Keratinocyte (primary cell): ENCODE results near the gene TEKT2. TPM values are rescaled to one million over a fixed set of nuclear protein-coding genes. Genes with fewer than 3 reads are reported as not detected.

Experiments used
- DNase-seq: peaks from one replicate; pipeline ENCODE4 v3.0.0-alpha.2; 2011; ENCODE audit warnings: low read depth, missing footprints, low spot score
- FAIRE-seq: peaks from 2 replicates; lab custom pipeline; 2011; peaks lifted over from hg19 to GRCh38; lab: Jason Lieb, UNC
- H2AFZ ChIP-seq: 2 replicates; pipeline ENCODE4 v1.6.0; 2012; ENCODE audit warnings: low read length, control low read depth, inconsistent platforms; ENCODE audit not compliant: control insufficient read depth
- H3K27ac ChIP-seq: 2 replicates; pipeline ENCODE4 v1.5.1; 2011; ENCODE audit warnings: low read length; ENCODE audit not compliant: control insufficient read depth, insufficient read depth
- H3K27me3 ChIP-seq: 3 replicates; pipeline ENCODE4 v1.6.0; 2011; ENCODE audit warnings: low read length; ENCODE audit not compliant: control insufficient read depth, insufficient read depth; ENCODE audit errors: extremely low read depth
- H3K36me3 ChIP-seq, 2 experiments: 2 replicates in 1 of 2; 3 replicates in 1 of 2; pipeline ENCODE4 v1.5.1; 2011; ENCODE audit warnings: low read length in 2 of 2, mild to moderate bottlenecking in 1 of 2; ENCODE audit not compliant: control insufficient read depth in 2 of 2, insufficient read depth in 2 of 2; ENCODE audit errors: extremely low read depth in 1 of 2
- H3K4me1 ChIP-seq: 3 replicates; pipeline ENCODE4 v1.5.1; 2011; ENCODE audit warnings: low read length; ENCODE audit not compliant: control insufficient read depth, insufficient read depth; ENCODE audit errors: extremely low read depth
- H3K4me2 ChIP-seq: 3 replicates; pipeline ENCODE4 v1.6.0; 2011; ENCODE audit warnings: low read depth, low read length; ENCODE audit not compliant: control insufficient read depth, insufficient read depth; ENCODE audit errors: extremely low read depth
- H3K4me3 ChIP-seq, 3 experiments: fragments of 200-600 bp in 1 of 3; sonication (generic) in 1 of 3; 2 replicates in 2 of 3; 3 replicates in 1 of 3; pipeline ENCODE4 v1.5.1; 2011 to 2016; ENCODE audit warnings: low read length in 3 of 3, mild to moderate bottlenecking in 3 of 3, control low read depth in 2 of 3, inconsistent platforms in 1 of 3, low read depth in 1 of 3, mixed read lengths in 1 of 3, mixed run types in 1 of 3, moderate library complexity in 1 of 3; ENCODE audit not compliant: control insufficient read depth in 2 of 3, insufficient read depth in 2 of 3; ENCODE audit errors: extremely low read depth in 1 of 3
- H3K79me2 ChIP-seq: 2 replicates; pipeline ENCODE4 v1.6.0; 2012; ENCODE audit warnings: low read length; ENCODE audit not compliant: control insufficient read depth, insufficient read depth
- H3K9ac ChIP-seq: 3 replicates; pipeline ENCODE4 v1.6.0; 2011; ENCODE audit warnings: low read length; ENCODE audit not compliant: control insufficient read depth, insufficient read depth; ENCODE audit errors: extremely low read depth
- H3K9me1 ChIP-seq: 3 replicates; pipeline ENCODE4 v1.6.0; 2011; ENCODE audit warnings: low read length; ENCODE audit not compliant: control insufficient read depth, insufficient read depth; ENCODE audit errors: extremely low read depth
- H3K9me3 ChIP-seq: 2 replicates; pipeline ENCODE4 v1.5.1; 2012; ENCODE audit warnings: low read depth, low read length; ENCODE audit not compliant: control insufficient read depth
- H4K20me1 ChIP-seq: 3 replicates; pipeline ENCODE4 v1.6.0; 2011; ENCODE audit warnings: low read length; ENCODE audit not compliant: control insufficient read depth, insufficient read depth; ENCODE audit errors: extremely low read depth
- EZH2 ChIP-seq: IDR thresholded peaks from one replicate; pipeline ENCODE4 v1.6.1; 2012; ENCODE audit warnings: inconsistent platforms, mild to moderate bottlenecking, low read length, moderate library complexity
- dilution Hi-C: fragments of 300-500 bp; cut with MboI; formaldehyde crosslinking; loops from one replicate; pipeline ENCODE4 v1.7.0; 2020; ENCODE audit warnings: low sequenced_read_pairs; ENCODE audit not compliant: extremely low pct_ligation_motif_present
- polyA plus RNA-seq, 5 experiments: library from polyadenylated mRNA; depleted of rRNA in 3 of 5; stranded (reverse) in 3 of 5; stranded (forward) in 1 of 5; unstranded in 1 of 5; fragments of >200 nt; gene quantifications; 1 replicate in 1 of 5; 2 replicates in 3 of 5; 3 replicates in 1 of 5; pipeline versions ENCODE4 v1.2.1 to v1.2.3, GENCODE V29; 2011 to 2012; ENCODE audit warnings: missing spikeins in 2 of 5, low read depth in 1 of 5, low replicate concordance in 1 of 5
- TF ChIP-seq, protein P1 (sequence below), 3 experiments: IDR thresholded peaks in 1 of 3; conservative IDR thresholded peaks in 1 of 3; optimal IDR thresholded peaks in 1 of 3; 2 replicates in 2 of 3; 3 replicates in 1 of 3; pipeline versions ENCODE3 to v1.5.1; 2011; ENCODE audit warnings: low read length in 3 of 3, mild to moderate bottlenecking in 3 of 3, moderate library complexity in 2 of 3, control low read depth in 1 of 3, inconsistent platforms in 1 of 3; ENCODE audit not compliant: insufficient read depth in 2 of 3; ENCODE audit errors: extremely low read depth in 1 of 3

The TEKT2 gene
- polyA plus RNA-seq, 1 donor (not counting 4 experiments of a cell fraction or from before 2014, with no cell fraction given), result 0.03 TPM

DNA sequence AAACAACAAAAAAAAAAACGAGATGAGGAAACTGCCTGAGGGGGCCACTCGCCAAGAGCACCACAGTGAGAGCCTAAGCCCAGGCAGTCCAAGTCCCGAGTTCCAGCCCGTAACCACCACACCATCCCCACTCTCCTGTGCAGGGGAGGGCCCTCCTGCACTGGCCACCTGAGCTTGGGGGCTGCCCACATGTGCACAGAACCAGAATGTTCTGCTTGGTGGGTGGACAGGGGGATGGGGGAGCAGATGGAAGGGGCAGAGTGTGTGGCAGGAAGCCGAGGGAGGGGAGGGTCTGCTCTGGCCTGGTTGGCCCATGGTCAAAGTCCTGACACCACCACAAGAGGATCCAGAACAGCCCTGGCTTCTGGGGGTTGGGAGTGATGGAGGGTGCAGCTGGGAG, 22.4 kb downstream of the TEKT2 start:
- no peaks in the 10 kb centered on the region for H3K79me2 ChIP-seq
- no peaks in the 10 kb centered on the region for H3K9me1 ChIP-seq
- no peak overlapping the region for H3K9ac ChIP-seq
- H3K4me3 ChIP-seq, result no peak overlapping the region
- no peaks in the 10 kb centered on the region for H3K9me3 ChIP-seq
- no peaks in the 10 kb centered on the region for H3K27me3 ChIP-seq
- TF ChIP-seq, protein P1, sequence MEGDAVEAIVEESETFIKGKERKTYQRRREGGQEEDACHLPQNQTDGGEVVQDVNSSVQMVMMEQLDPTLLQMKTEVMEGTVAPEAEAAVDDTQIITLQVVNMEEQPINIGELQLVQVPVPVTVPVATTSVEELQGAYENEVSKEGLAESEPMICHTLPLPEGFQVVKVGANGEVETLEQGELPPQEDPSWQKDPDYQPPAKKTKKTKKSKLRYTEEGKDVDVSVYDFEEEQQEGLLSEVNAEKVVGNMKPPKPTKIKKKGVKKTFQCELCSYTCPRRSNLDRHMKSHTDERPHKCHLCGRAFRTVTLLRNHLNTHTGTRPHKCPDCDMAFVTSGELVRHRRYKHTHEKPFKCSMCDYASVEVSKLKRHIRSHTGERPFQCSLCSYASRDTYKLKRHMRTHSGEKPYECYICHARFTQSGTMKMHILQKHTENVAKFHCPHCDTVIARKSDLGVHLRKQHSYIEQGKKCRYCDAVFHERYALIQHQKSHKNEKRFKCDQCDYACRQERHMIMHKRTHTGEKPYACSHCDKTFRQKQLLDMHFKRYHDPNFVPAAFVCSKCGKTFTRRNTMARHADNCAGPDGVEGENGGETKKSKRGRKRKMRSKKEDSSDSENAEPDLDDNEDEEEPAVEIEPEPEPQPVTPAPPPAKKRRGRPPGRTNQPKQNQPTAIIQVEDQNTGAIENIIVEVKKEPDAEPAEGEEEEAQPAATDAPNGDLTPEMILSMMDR (optimal IDR thresholded peaks at IDR 0.05 in 1 of 3, IDR thresholded peaks at IDR 0.05 in 1 of 3, conservative IDR thresholded peaks at IDR 0.05 in 1 of 3; ENCODE audit: extremely low read depth in 1 of 3, insufficient read depth in 2 of 3, low read length in 3 of 3), result no peak
- TF ChIP-seq EZH2, result no peak
- no peak for FAIRE-seq
- H3K4me2 ChIP-seq, result no peak overlapping the region
- peaks cover 14% of the 10 kb centered on the region for H3K4me1 ChIP-seq
- H3K36me3 ChIP-seq, result no peaks in the 10 kb centered on the region
- no peak overlapping the region for H3K27ac ChIP-seq
- no peaks in the 10 kb centered on the region for H4K20me1 ChIP-seq
- dilution Hi-C loops, result no loop called here
- H2AFZ ChIP-seq, result no peak overlapping the region
- DNase-seq, result no peak

DNA sequence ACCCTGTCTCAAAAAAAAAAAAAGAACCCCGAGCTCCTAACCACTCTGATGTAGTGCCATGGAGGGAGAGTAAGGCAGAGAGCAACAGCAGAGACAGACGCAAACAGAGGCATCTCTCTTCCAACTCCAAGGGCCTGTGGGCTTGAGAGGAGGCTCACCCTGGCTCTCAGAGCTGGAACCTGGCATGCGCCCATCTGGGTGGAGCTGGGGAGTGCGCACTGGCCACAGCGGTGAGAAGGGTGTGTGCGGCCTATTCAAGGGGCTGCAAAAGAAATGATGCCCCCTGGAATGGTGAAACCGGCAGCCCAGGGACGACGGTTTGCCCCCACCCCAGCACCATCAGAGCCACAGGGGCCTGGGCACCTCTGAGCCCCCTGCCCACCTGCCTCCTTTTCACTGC, 23.5 kb downstream of the TEKT2 start:
- H3K27me3 ChIP-seq, result no peaks in the 10 kb centered on the region
- dilution Hi-C loops, result no loop called here
- TF ChIP-seq, protein P1 (optimal IDR thresholded peaks at IDR 0.05 in 1 of 3, IDR thresholded peaks at IDR 0.05 in 1 of 3, conservative IDR thresholded peaks at IDR 0.05 in 1 of 3; ENCODE audit: extremely low read depth in 1 of 3, insufficient read depth in 2 of 3, low read length in 3 of 3), result no peak
- TF ChIP-seq EZH2, result no peak
- no peaks in the 10 kb centered on the region for H4K20me1 ChIP-seq
- H3K27ac ChIP-seq, result no peak overlapping the region
- H3K9me3 ChIP-seq, result no peaks in the 10 kb centered on the region
- peaks cover 14% of the 10 kb centered on the region for H3K4me1 ChIP-seq
- H3K9me1 ChIP-seq, result no peaks in the 10 kb centered on the region
- no peak overlapping the region for H2AFZ ChIP-seq
- DNase-seq (no peak), FAIRE-seq (no peak)
- H3K36me3 ChIP-seq, result no peaks in the 10 kb centered on the region
- no peak overlapping the region for H3K9ac ChIP-seq
- H3K4me2 ChIP-seq, result no peak overlapping the region
- H3K79me2 ChIP-seq, result no peaks in the 10 kb centered on the region
- no peak overlapping the region for H3K4me3 ChIP-seq
